Astrocyte of the cerebellum (primary cell): ENCODE results near the gene ACTA2.

ENCODE experiments used
- DNase-seq: peaks from one replicate; pipeline ENCODE4 v3.0.0-alpha.2; 2011; ENCODE audit warnings: low read depth
- H3K4me3 ChIP-seq: 2 replicates; pipeline ENCODE4 v1.5.1; 2011; ENCODE audit warnings: mild to moderate bottlenecking, low read depth, low read length, moderate library complexity
- CTCF ChIP-seq: IDR thresholded peaks from 2 replicates; pipeline ENCODE4 v1.5.1; 2012; ENCODE audit warnings: low read length, low read depth, moderate library complexity, mild to moderate bottlenecking; ENCODE audit errors: missing control alignments
- in situ Hi-C: cut with HindIII; loops from 2 replicates; pipeline ENCODE4 v1.10.0; 2017; ENCODE audit warnings: low sequenced_read_pairs

Gene ACTA2

GRCh38 chr10:88895250-88895649, 57.3 kb downstream of the ACTA2 start:
- in situ Hi-C loops: no loop called here
- no peak for TF ChIP-seq CTCF
- DNase-seq: no peak
- H3K4me3 ChIP-seq: no peak overlapping the region

GRCh38 chr10:88893611-88894010, 59.0 kb downstream of the ACTA2 start:
- no peak for DNase-seq
- no peak for TF ChIP-seq CTCF
- in situ Hi-C loops: no loop called here

GRCh38 chr10:88892222-88892967, 60.2 kb downstream of the ACTA2 start:
- H3K4me3 ChIP-seq: no peak overlapping the region
- peak; percentile 37 for DNase-seq
- in situ Hi-C loops: no loop called here
- TF ChIP-seq CTCF: no peak

More at GRCh38 chr10:88893611-88894010, 59.0 kb downstream of the ACTA2 start:
- no peak overlapping the region for H3K4me3 ChIP-seq

GRCh38 chr10:88890681-88891381, 61.7 kb downstream of the ACTA2 start:
- no peak for TF ChIP-seq CTCF
- in situ Hi-C loops: no loop called here
- DNase-seq: no peak
- H3K4me3 ChIP-seq: no peak overlapping the region

- H3K4me3 ChIP-seq: no peak overlapping the region
- in situ Hi-C loops: no loop called here
- no peak for DNase-seq
- TF ChIP-seq CTCF: no peak
Observed at GRCh38 chr10:88889559-88890337, 62.8 kb downstream of the ACTA2 start.

GRCh38 chr10:88888810-88889445, 63.6 kb downstream of the ACTA2 start:
- DNase-seq: no peak
- in situ Hi-C loops: no loop called here
- H3K4me3 ChIP-seq: no peak overlapping the region
- TF ChIP-seq CTCF: no peak
